Hypothalamus (tissue), 51 donors: Measurements from ENCODE around the gene LBHD2.

Source experiments
- DNase-seq, 51 donors: peaks; one replicate each; lab custom pipeline; 2025; lab: John Stamatoyannopoulos, UW

The LBHD2 gene

GRCh38 chr14:103067231-103067954, 16.6 kb upstream of the LBHD2 start:
- no peak for DNase-seq

GRCh38 chr14:103068351-103069073, 15.5 kb upstream of the LBHD2 start:
- no peak for DNase-seq

- no peak for DNase-seq
Observed at GRCh38 chr14:103070263-103070885, 13.6 kb upstream of the LBHD2 start.

- DNase-seq = no peak
Observed at GRCh38 chr14:103070971-103071542, 13.0 kb upstream of the LBHD2 start.

- no peak for DNase-seq
Observed at GRCh38 chr14:103071544-103072251, 12.3 kb upstream of the LBHD2 start.

- no peak for DNase-seq
Observed at GRCh38 chr14:103072595-103073366, 11.2 kb upstream of the LBHD2 start.

GRCh38 chr14:103073367-103073875, 10.6 kb upstream of the LBHD2 start:
- no peak for DNase-seq

GRCh38 chr14:103073876-103074728, 9.9 kb upstream of the LBHD2 start:
- no peak for DNase-seq

- peak in 1 of 51 donors; percentile 9 for DNase-seq
Observed at GRCh38 chr14:103074729-103075367, 9.2 kb upstream of the LBHD2 start.

- peak in 41 of 51 donors; percentile 8 to 79 (median 44) for DNase-seq
Observed at GRCh38 chr14:103078420-103078749, 5.6 kb upstream of the LBHD2 start.

GRCh38 chr14:103078860-103079587, 5.0 kb upstream of the LBHD2 start:
- DNase-seq = no peak

- DNase-seq = no peak
Observed at GRCh38 chr14:103081951-103082350, 2.1 kb upstream of the LBHD2 start.

- DNase-seq = no peak
Observed at GRCh38 chr14:103085106-103086091, 1.4 kb downstream of the LBHD2 start.

- no peak for DNase-seq
Observed at GRCh38 chr14:103086771-103087342, 2.8 kb downstream of the LBHD2 start.

- DNase-seq = peak in 3 of 51 donors; percentile 7 to 23 (median 12)
Observed at GRCh38 chr14:103087343-103087835, 3.4 kb downstream of the LBHD2 start.

GRCh38 chr14:103088921-103089320, 4.9 kb downstream of the LBHD2 start:
- DNase-seq = no peak
